Mesenchymal stem cell (in vitro differentiated cells and primary cell): ENCODE measurements around the gene PPP6R3.
"Not testable (repeated sequence)": the region's sequence is repeated elsewhere in the genome, so short reads cannot be mapped to it uniquely, and the experiment has no call there.

ENCODE experiments used
- DNase-seq: peaks from one replicate; pipeline ENCODE4 v3.0.0-alpha.2; 2013
- H2AFZ ChIP-seq: one replicate; pipeline ENCODE4 v1.6.1; 2013; ENCODE audit warnings: low read depth, mild to moderate bottlenecking, control low read depth, inconsistent platforms, low read length, moderate library complexity
- H2AK5ac ChIP-seq: 2 replicates; pipeline ENCODE4 v1.6.1; 2013; ENCODE audit warnings: low read length, moderate library complexity, mild to moderate bottlenecking, inconsistent platforms; ENCODE audit not compliant: severe bottlenecking
- H2BK120ac ChIP-seq: one replicate; pipeline ENCODE4 v1.6.1; 2013; ENCODE audit warnings: low read depth, mild to moderate bottlenecking, inconsistent platforms, low read length, moderate library complexity
- H2BK12ac ChIP-seq, 2 experiments: one replicate each; pipeline ENCODE4 v1.6.1; 2013; ENCODE audit warnings: inconsistent platforms in 2 of 2, low read length in 2 of 2, mild to moderate bottlenecking in 2 of 2, moderate library complexity in 2 of 2, control low read depth in 1 of 2
- H2BK15ac ChIP-seq: one replicate; pipeline ENCODE4 v1.6.1; 2013; ENCODE audit warnings: mild to moderate bottlenecking, low read depth, inconsistent platforms; ENCODE audit not compliant: poor library complexity, severe bottlenecking
- H2BK5ac ChIP-seq: 2 replicates; pipeline ENCODE4 v1.6.1; 2013; ENCODE audit warnings: low read depth, mild to moderate bottlenecking, low read length, control low read depth, inconsistent platforms; ENCODE audit not compliant: poor library complexity, severe bottlenecking
- H3K14ac ChIP-seq, 2 experiments: one replicate each; pipeline ENCODE4 v1.6.1; 2013; ENCODE audit warnings: inconsistent platforms in 2 of 2, low read length in 2 of 2, control low read depth in 1 of 2, mild to moderate bottlenecking in 1 of 2, moderate library complexity in 1 of 2
- H3K18ac ChIP-seq, 2 experiments: one replicate each; pipeline ENCODE4 v1.6.1; 2013; ENCODE audit warnings: inconsistent platforms in 2 of 2, low read length in 2 of 2, control low read depth in 1 of 2, low read depth in 1 of 2, mild to moderate bottlenecking in 1 of 2
- H3K23ac ChIP-seq, 2 experiments: one replicate each; pipeline ENCODE4 v1.6.1; 2013; ENCODE audit warnings: inconsistent platforms in 2 of 2, low read length in 2 of 2, mild to moderate bottlenecking in 2 of 2, moderate library complexity in 2 of 2, control low read depth in 1 of 2
- H3K27ac ChIP-seq: 2 replicates; pipeline ENCODE4 v1.5.1; 2013; ENCODE audit warnings: mild to moderate bottlenecking, moderate library complexity, low read length, control low read depth, inconsistent platforms; ENCODE audit not compliant: poor library complexity, severe bottlenecking
- H3K27me3 ChIP-seq, 2 experiments: 2 replicates each; pipeline versions ENCODE4 v1.6.1 to v1.7.0; 2013; ENCODE audit warnings: low read length in 2 of 2, mild to moderate bottlenecking in 2 of 2, moderate library complexity in 2 of 2, control low read depth in 1 of 2, inconsistent platforms in 1 of 2; ENCODE audit not compliant: control insufficient read depth in 1 of 2, insufficient read depth in 1 of 2
- H3K36me3 ChIP-seq, 2 experiments: 2 replicates each; pipeline versions ENCODE4 v1.6.1 to v1.7.0; 2013; ENCODE audit warnings: low read length in 2 of 2, control low read depth in 1 of 2, inconsistent platforms in 1 of 2, low read depth in 1 of 2, mild to moderate bottlenecking in 1 of 2; ENCODE audit not compliant: insufficient read depth in 2 of 2, control insufficient read depth in 1 of 2
- H3K4ac ChIP-seq, 2 experiments: one replicate each; pipeline ENCODE4 v1.6.1; 2013; ENCODE audit warnings: inconsistent platforms in 2 of 2, low read length in 2 of 2, mild to moderate bottlenecking in 2 of 2, moderate library complexity in 2 of 2, control low read depth in 1 of 2, low read depth in 1 of 2
- H3K4me1 ChIP-seq: 2 replicates; pipeline ENCODE4 v1.6.1; 2013; ENCODE audit warnings: low read depth, low read length, control low read depth; ENCODE audit not compliant: control insufficient read depth, insufficient read depth
- H3K4me2 ChIP-seq: 2 replicates; pipeline ENCODE4 v1.6.1; 2013; ENCODE audit warnings: low read length, mild to moderate bottlenecking, inconsistent platforms; ENCODE audit not compliant: poor library complexity, severe bottlenecking
- H3K4me3 ChIP-seq, 2 experiments: 2 replicates each; pipeline versions ENCODE4 v1.5.1 to v1.7.0; 2013; ENCODE audit warnings: low read length in 2 of 2, mild to moderate bottlenecking in 2 of 2, control low read depth in 1 of 2, low read depth in 1 of 2; ENCODE audit not compliant: insufficient read depth in 1 of 2
- H3K79me1 ChIP-seq: replicated peaks from 2 replicates; pipeline ENCODE4 v1.6.1; 2013; ENCODE audit warnings: mild to moderate bottlenecking, control low read depth, low read length, inconsistent platforms; ENCODE audit not compliant: poor library complexity, severe bottlenecking
- H3K9ac ChIP-seq: 2 replicates; pipeline ENCODE4 v1.7.0; 2013; ENCODE audit warnings: mild to moderate bottlenecking, low read length, moderate library complexity
- H3K9me3 ChIP-seq: 2 replicates; pipeline ENCODE4 v1.7.0; 2013; ENCODE audit warnings: mild to moderate bottlenecking, low read length; ENCODE audit not compliant: control insufficient read depth
- H4K8ac ChIP-seq: one replicate; pipeline ENCODE4 v1.6.1; 2013; ENCODE audit warnings: inconsistent platforms, mild to moderate bottlenecking, low read length, moderate library complexity
- H4K91ac ChIP-seq: one replicate; pipeline ENCODE4 v1.6.1; 2013; ENCODE audit warnings: mild to moderate bottlenecking, low read length, inconsistent platforms
- WGBS: methylation state at CpG from one replicate; pipeline ENCODE4 v1.1.7; 2013; ENCODE audit warnings: mixed read lengths; 5-methylcytosine and 5-hydroxymethylcytosine counted together

Gene PPP6R3

GRCh38 chr11:68457216-68457897 lies 3.2 kb upstream of the PPP6R3 start:
- Histone ChIP-seq H3K4me1 (peaks cover 2% of the 10 kb centered on the region), H3K4me2 (no peak overlapping the region), H3K18ac (no peak overlapping the region), H3K27ac (no peak overlapping the region), H2BK12ac (no peak overlapping the region), H2AFZ (no peak overlapping the region), H3K36me3 (no peaks in the 10 kb centered on the region), H3K23ac (no peak overlapping the region), H3K79me1 (no peaks in the 10 kb centered on the region), H2BK5ac (no peak overlapping the region), H3K14ac (no peak overlapping the region), H3K4ac (no peak overlapping the region), H4K91ac (no peak overlapping the region), H3K9ac (no peak overlapping the region), H3K27me3 (peaks cover 0 to 15% of the 10 kb centered on the region in 2 experiments), H2BK15ac (no peak overlapping the region), H2BK120ac (no peak overlapping the region), H2AK5ac (no peak overlapping the region), H3K4me3 (no peak overlapping the region), H3K9me3 (no peaks in the 10 kb centered on the region), H4K8ac (no peak overlapping the region)
- DNase-seq: no peak
- 84% methylated on average over 7 of the region's 8 CpGs for WGBS

GRCh38 chr11:68457898-68458249 lies 2.7 kb upstream of the PPP6R3 start:
- H2BK5ac ChIP-seq: no peak overlapping the region
- 95% methylated on average over 7 of the region's 7 CpGs for WGBS
- DNase-seq: no peak
- H3K27me3 ChIP-seq: peaks cover 0 to 15% of the 10 kb centered on the region in 2 experiments
- H4K8ac ChIP-seq: no peak overlapping the region
- H3K4me3 ChIP-seq: no peak overlapping the region
- H3K4ac ChIP-seq: no peak overlapping the region
- H2AK5ac ChIP-seq: no peak overlapping the region
- no peaks in the 10 kb centered on the region for H3K9me3 ChIP-seq
- no peak overlapping the region for H2AFZ ChIP-seq
- H3K36me3 ChIP-seq: no peaks in the 10 kb centered on the region
- H3K14ac ChIP-seq: no peak overlapping the region
- no peak overlapping the region for H3K4me2 ChIP-seq
- no peak overlapping the region for H3K18ac ChIP-seq
- H4K91ac ChIP-seq: no peak overlapping the region
- H2BK12ac ChIP-seq: no peak overlapping the region
- no peak overlapping the region for H2BK15ac ChIP-seq
- H3K4me1 ChIP-seq: peaks cover 4% of the 10 kb centered on the region
- no peak overlapping the region for H2BK120ac ChIP-seq
- no peak overlapping the region for H3K23ac ChIP-seq
- no peak overlapping the region for H3K27ac ChIP-seq
- H3K9ac ChIP-seq: no peak overlapping the region
- H3K79me1 ChIP-seq: no peaks in the 10 kb centered on the region

GRCh38 chr11:68458340-68458739 lies 2.2 kb upstream of the PPP6R3 start:
- not testable (repeated sequence) for H4K91ac ChIP-seq, DNase-seq, H3K4ac ChIP-seq, H3K23ac ChIP-seq, H3K27ac ChIP-seq, H2AK5ac ChIP-seq, H2BK12ac ChIP-seq, H2BK5ac ChIP-seq, H2AFZ ChIP-seq, H3K4me1 ChIP-seq, H2BK120ac ChIP-seq, H3K4me3 ChIP-seq, H2BK15ac ChIP-seq, H3K4me2 ChIP-seq, H3K79me1 ChIP-seq, H3K9ac ChIP-seq, H4K8ac ChIP-seq, H3K36me3 ChIP-seq, H3K9me3 ChIP-seq, H3K14ac ChIP-seq, H3K18ac ChIP-seq
- peaks cover 0 to 15% of the 10 kb centered on the region in 2 experiments for H3K27me3 ChIP-seq
- WGBS: 85% methylated on average over 2 of the region's 6 CpGs

GRCh38 chr11:68459886-68460740 lies 439 bp upstream of the PPP6R3 start:
- H3K4me2 ChIP-seq: peak overlapping the region; percentile 64
- no peak overlapping the region for H3K23ac ChIP-seq
- peak overlapping the region in 1 of 2 experiments; percentile 74 for H3K18ac ChIP-seq
- H3K27me3 ChIP-seq: peaks cover 0 to 10% of the 10 kb centered on the region in 2 experiments
- H4K91ac ChIP-seq: no peak overlapping the region
- H3K4me3 ChIP-seq: peak overlapping the region; percentile 93 to 98
- DNase-seq: peak; percentile 100
- WGBS: 5% methylated on average over 55 of the region's 56 CpGs
- no peaks in the 10 kb centered on the region for H3K36me3 ChIP-seq
- no peaks in the 10 kb centered on the region for H3K79me1 ChIP-seq
- H3K4ac ChIP-seq: no peak overlapping the region
- no peak overlapping the region for H2AFZ ChIP-seq
- no peak overlapping the region for H2AK5ac ChIP-seq
- H3K27ac ChIP-seq: peak overlapping the region; percentile 64
- H3K9me3 ChIP-seq: no peaks in the 10 kb centered on the region
- peak overlapping the region; percentile 61 for H4K8ac ChIP-seq
- no peak overlapping the region for H2BK12ac ChIP-seq
- H3K4me1 ChIP-seq: peaks cover 7% of the 10 kb centered on the region
- H2BK15ac ChIP-seq: no peak overlapping the region
- no peak overlapping the region for H2BK5ac ChIP-seq
- H3K9ac ChIP-seq: peak overlapping the region; percentile 88
- no peak overlapping the region for H3K14ac ChIP-seq
- H2BK120ac ChIP-seq: no peak overlapping the region
